DOHH2 (cell line): ENCODE data around the gene ADAMTSL1.

ENCODE experiments used
- CTCF ChIP-seq: fragments of 200-600 bp; sonication (generic); IDR thresholded peaks from one replicate; pipeline ENCODE4 v1.5.1; 2014; ENCODE audit warnings: antibody characterized with exemption, mild to moderate bottlenecking, low read depth, low read length; ENCODE audit not compliant: poor library complexity, severe bottlenecking
- EZH2phosphoT487 ChIP-seq: fragments of 200-600 bp; sonication (generic); IDR thresholded peaks from 2 replicates; pipeline ENCODE4 v1.6.1; 2017; ENCODE audit warnings: borderline replicate concordance, mild to moderate bottlenecking, antibody characterized with exemption, low read length, moderate library complexity, mixed read lengths

- no peak for TF ChIP-seq CTCF
- no peak for TF ChIP-seq EZH2phosphoT487
These were observed 387.9 kb downstream of the ADAMTSL1 start for GRCh38 chr9:18861609-18862544.
